Parathyroid adenoma (tissue), 2 donors: ENCODE data around the gene BCR.

ENCODE experiments used
- H2AFZ ChIP-seq: fragments of 300-600 bp; sonication (generic); one replicate; pipeline ENCODE4 v1.7.0; 2017; ENCODE audit warnings: antibody characterized with exemption, mild to moderate bottlenecking
- H3K27ac ChIP-seq: fragments of 300-600 bp; sonication (generic); one replicate; pipeline ENCODE4 v1.7.0; 2017
- H3K27me3 ChIP-seq: fragments of 300-600 bp; sonication (generic); one replicate; pipeline ENCODE4 v1.7.0; 2017; ENCODE audit warnings: low read length; ENCODE audit not compliant: control insufficient read depth, insufficient read depth
- H3K36me3 ChIP-seq: fragments of 300-600 bp; sonication (generic); one replicate; pipeline ENCODE4 v1.7.0; 2017; ENCODE audit warnings: low read length; ENCODE audit not compliant: control insufficient read depth, insufficient read depth
- H3K4me1 ChIP-seq: fragments of 300-600 bp; sonication (generic); one replicate; pipeline ENCODE4 v1.7.0; 2017; ENCODE audit warnings: control low read depth
- H3K4me2 ChIP-seq: fragments of 300-600 bp; sonication (generic); one replicate; pipeline ENCODE4 v1.7.0; 2017; ENCODE audit warnings: low read length
- H3K4me3 ChIP-seq: fragments of 300-600 bp; sonication (generic); one replicate; pipeline ENCODE4 v1.7.0; 2017; ENCODE audit warnings: low read depth, low read length
- H3K79me2 ChIP-seq: fragments of 300-600 bp; sonication (generic); one replicate; pipeline ENCODE4 v1.7.0; 2017; ENCODE audit warnings: control low read depth
- H3K9ac ChIP-seq: fragments of 300-600 bp; sonication (generic); one replicate; pipeline ENCODE4 v1.7.0; 2017; ENCODE audit warnings: mild to moderate bottlenecking
- H3K9me3 ChIP-seq: fragments of 300-600 bp; sonication (generic); one replicate; pipeline ENCODE4 v1.7.0; 2017; ENCODE audit warnings: low read length; ENCODE audit not compliant: control insufficient read depth
- TF ChIP-seq, protein P1 (sequence below): fragments of 300-600 bp; sonication (generic); IDR thresholded peaks from one replicate; pipeline ENCODE4 v1.7.0; 2017; ENCODE audit warnings: antibody characterized with exemption, mild to moderate bottlenecking
- donor health status: primary hyperparathyroidism.

The BCR gene

GRCh38 chr22:23233752-23234408 is 53.6 kb downstream of the BCR start:
- TF ChIP-seq, protein P1, sequence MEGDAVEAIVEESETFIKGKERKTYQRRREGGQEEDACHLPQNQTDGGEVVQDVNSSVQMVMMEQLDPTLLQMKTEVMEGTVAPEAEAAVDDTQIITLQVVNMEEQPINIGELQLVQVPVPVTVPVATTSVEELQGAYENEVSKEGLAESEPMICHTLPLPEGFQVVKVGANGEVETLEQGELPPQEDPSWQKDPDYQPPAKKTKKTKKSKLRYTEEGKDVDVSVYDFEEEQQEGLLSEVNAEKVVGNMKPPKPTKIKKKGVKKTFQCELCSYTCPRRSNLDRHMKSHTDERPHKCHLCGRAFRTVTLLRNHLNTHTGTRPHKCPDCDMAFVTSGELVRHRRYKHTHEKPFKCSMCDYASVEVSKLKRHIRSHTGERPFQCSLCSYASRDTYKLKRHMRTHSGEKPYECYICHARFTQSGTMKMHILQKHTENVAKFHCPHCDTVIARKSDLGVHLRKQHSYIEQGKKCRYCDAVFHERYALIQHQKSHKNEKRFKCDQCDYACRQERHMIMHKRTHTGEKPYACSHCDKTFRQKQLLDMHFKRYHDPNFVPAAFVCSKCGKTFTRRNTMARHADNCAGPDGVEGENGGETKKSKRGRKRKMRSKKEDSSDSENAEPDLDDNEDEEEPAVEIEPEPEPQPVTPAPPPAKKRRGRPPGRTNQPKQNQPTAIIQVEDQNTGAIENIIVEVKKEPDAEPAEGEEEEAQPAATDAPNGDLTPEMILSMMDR = no peak
- H2AFZ ChIP-seq = no peak overlapping the region
- H3K79me2 ChIP-seq = peaks cover 26% of the 10 kb centered on the region

GRCh38 chr22:23234409-23235161 is 54.3 kb downstream of the BCR start:
- no peak overlapping the region for H3K9ac ChIP-seq
- H3K9me3 ChIP-seq = no peaks in the 10 kb centered on the region
- no peak overlapping the region for H3K4me3 ChIP-seq
- H3K27me3 ChIP-seq = no peaks in the 10 kb centered on the region
- H3K4me1 ChIP-seq = no peaks in the 10 kb centered on the region
- H3K27ac ChIP-seq = no peak overlapping the region
- no peak overlapping the region for H2AFZ ChIP-seq
- H3K36me3 ChIP-seq = no peaks in the 10 kb centered on the region
- peaks cover 22% of the 10 kb centered on the region for H3K79me2 ChIP-seq
- TF ChIP-seq, protein P1 = no peak
- H3K4me2 ChIP-seq = no peak overlapping the region

More at GRCh38 chr22:23233752-23234408, 53.6 kb downstream of the BCR start:
- Histone ChIP-seq H3K4me3 (no peak overlapping the region), H3K4me2 (no peak overlapping the region), H3K9ac (no peak overlapping the region), H3K4me1 (no peaks in the 10 kb centered on the region), H3K27ac (no peak overlapping the region), H3K36me3 (no peaks in the 10 kb centered on the region), H3K27me3 (no peaks in the 10 kb centered on the region), H3K9me3 (no peaks in the 10 kb centered on the region)

GRCh38 chr22:23235425-23235824 is 55.1 kb downstream of the BCR start:
- H3K4me3 ChIP-seq = no peak overlapping the region
- H2AFZ ChIP-seq = no peak overlapping the region
- H3K36me3 ChIP-seq = no peaks in the 10 kb centered on the region
- H3K4me1 ChIP-seq = no peaks in the 10 kb centered on the region
- H3K9ac ChIP-seq = no peak overlapping the region
- TF ChIP-seq, protein P1 = no peak
- peaks cover 20% of the 10 kb centered on the region for H3K79me2 ChIP-seq
- no peak overlapping the region for H3K4me2 ChIP-seq
- H3K9me3 ChIP-seq = no peaks in the 10 kb centered on the region
- no peak overlapping the region for H3K27ac ChIP-seq
- H3K27me3 ChIP-seq = no peaks in the 10 kb centered on the region

- Histone ChIP-seq H3K9ac (no peak overlapping the region), H3K9me3 (no peaks in the 10 kb centered on the region), H3K27ac (no peak overlapping the region), H3K79me2 (peaks cover 18% of the 10 kb centered on the region), H3K4me2 (no peak overlapping the region), H3K4me1 (no peaks in the 10 kb centered on the region), H3K27me3 (no peaks in the 10 kb centered on the region), H2AFZ (no peak overlapping the region), H3K36me3 (no peaks in the 10 kb centered on the region), H3K4me3 (no peak overlapping the region)
- TF ChIP-seq, protein P1 = no peak
Observed at GRCh38 chr22:23236026-23236425, 55.7 kb downstream of the BCR start.
